GM19467 (cell line): ENCODE data around the gene BCL2L1.

Source experiments
- ATAC-seq: cut with Tn5 transposase; IDR thresholded peaks from one replicate; pipeline ENCODE4 v1.9.1; 2021; ENCODE audit warnings: mild to moderate bottlenecking, moderate library complexity; ENCODE audit not compliant: unreplicated experiment

BCL2L1 gene

GRCh38 chr20:31615416-31615815 lies 107.3 kb downstream of the BCL2L1 start:
- ATAC-seq = no peak
